A549 (cell line): ENCODE measurements around the gene NRXN3.

Source experiments
- BHLHE40 ChIP-seq: IDR thresholded peaks from 2 replicates; pipeline ENCODE4 v1.6.1; 2012; ENCODE audit warnings: low read depth, low read length, inconsistent platforms
- CTCF ChIP-seq: fragments of >200 bp; sonication (Bioruptor Twin); formaldehyde crosslinking; IDR thresholded peaks from 3 replicates; pipeline ENCODE4 v1.5.1; 2016
- EP300 ChIP-seq, 2 experiments: fragments of >200 bp; sonication (Bioruptor Twin); formaldehyde crosslinking; IDR thresholded peaks; 2 replicates in 1 of 2; 3 replicates in 1 of 2; pipeline ENCODE4 v1.6.1; 2016 to 2017
- ESRRA ChIP-seq: fragments of 150-350 bp; IDR thresholded peaks from 2 replicates; pipeline ENCODE4 v1.6.1; 2014; ENCODE audit warnings: mild to moderate bottlenecking, low read length, borderline replicate concordance
- HMGXB4 ChIP-seq: fragments of 250-450 bp; sonication (Bioruptor Pico); IDR thresholded peaks from 2 replicates; pipeline ENCODE4 v1.5.0; 2021; ENCODE audit warnings: mild to moderate bottlenecking, moderate library complexity, borderline replicate concordance
- JUNB ChIP-seq: fragments of >200 bp; sonication (Bioruptor Twin); formaldehyde crosslinking; IDR thresholded peaks from 2 replicates; pipeline ENCODE4 v1.6.1; 2016
- KDM1A ChIP-seq: fragments of 200-600 bp; sonication (generic); IDR thresholded peaks from 2 replicates; pipeline ENCODE4 v1.6.1; 2016; ENCODE audit warnings: low read depth, mild to moderate bottlenecking
- MAFK ChIP-seq: fragments of 450-650 bp; IDR thresholded peaks from 2 replicates; pipeline ENCODE4 v1.6.1; 2014; ENCODE audit not compliant: partially characterized antibody
- MAX ChIP-seq: IDR thresholded peaks from 2 replicates; pipeline ENCODE4 v1.6.1; 2012
- NFE2L2 ChIP-seq: fragments of 150-350 bp; conservative IDR thresholded peaks from 2 replicates; pipeline ENCODE4 v1.6.1; 2014; ENCODE audit warnings: low read length
- NR3C1 ChIP-seq: fragments of >200 bp; sonication (Bioruptor Twin); formaldehyde crosslinking; IDR thresholded peaks from 3 replicates; pipeline ENCODE4 v1.6.1; 2017
- POLR2A ChIP-seq: IDR thresholded peaks from 2 replicates; pipeline ENCODE4 v1.6.1; 2012; ENCODE audit warnings: mild to moderate bottlenecking, low read length
- REST ChIP-seq: fragments of 200-600 bp; sonication (generic); IDR thresholded peaks from 2 replicates; pipeline ENCODE4 v1.6.1; 2016; ENCODE audit warnings: antibody characterized with exemption, mild to moderate bottlenecking, moderate library complexity
- USF2 ChIP-seq: fragments of 450-650 bp; IDR thresholded peaks from 2 replicates; pipeline ENCODE4 v1.6.1; 2014; ENCODE audit warnings: antibody characterized with exemption

GRCh38 chr14:78424311-78424710 lies 254.1 kb downstream of the NRXN3 start:
- TF ChIP-seq CTCF: no peak
- no peak for TF ChIP-seq KDM1A
- no peak for TF ChIP-seq EP300 (IDR thresholded peaks at IDR 0.05)
- TF ChIP-seq MAFK: no peak
- no peak for TF ChIP-seq REST
- no peak for TF ChIP-seq NR3C1
- no peak for TF ChIP-seq USF2
- TF ChIP-seq ESRRA: no peak
- no peak for TF ChIP-seq JUNB
- TF ChIP-seq NFE2L2: no peak
- TF ChIP-seq POLR2A: no peak
- TF ChIP-seq MAX: no peak
- no peak for TF ChIP-seq BHLHE40
- no peak for TF ChIP-seq HMGXB4 (CRISPR knock-in tag)
